ENCODE results near the gene MARK3. TPM values are rescaled to one million over a fixed set of nuclear protein-coding genes. Genes with fewer than 3 reads are reported as not detected.
"Not testable (repeated sequence)": the region's sequence is repeated elsewhere in the genome, so short reads cannot be mapped to it uniquely, and the experiment has no call there.

The MARK3 gene
- total RNA-seq, 1 experiment from 2014 or later = 40.4 TPM

DNA sequence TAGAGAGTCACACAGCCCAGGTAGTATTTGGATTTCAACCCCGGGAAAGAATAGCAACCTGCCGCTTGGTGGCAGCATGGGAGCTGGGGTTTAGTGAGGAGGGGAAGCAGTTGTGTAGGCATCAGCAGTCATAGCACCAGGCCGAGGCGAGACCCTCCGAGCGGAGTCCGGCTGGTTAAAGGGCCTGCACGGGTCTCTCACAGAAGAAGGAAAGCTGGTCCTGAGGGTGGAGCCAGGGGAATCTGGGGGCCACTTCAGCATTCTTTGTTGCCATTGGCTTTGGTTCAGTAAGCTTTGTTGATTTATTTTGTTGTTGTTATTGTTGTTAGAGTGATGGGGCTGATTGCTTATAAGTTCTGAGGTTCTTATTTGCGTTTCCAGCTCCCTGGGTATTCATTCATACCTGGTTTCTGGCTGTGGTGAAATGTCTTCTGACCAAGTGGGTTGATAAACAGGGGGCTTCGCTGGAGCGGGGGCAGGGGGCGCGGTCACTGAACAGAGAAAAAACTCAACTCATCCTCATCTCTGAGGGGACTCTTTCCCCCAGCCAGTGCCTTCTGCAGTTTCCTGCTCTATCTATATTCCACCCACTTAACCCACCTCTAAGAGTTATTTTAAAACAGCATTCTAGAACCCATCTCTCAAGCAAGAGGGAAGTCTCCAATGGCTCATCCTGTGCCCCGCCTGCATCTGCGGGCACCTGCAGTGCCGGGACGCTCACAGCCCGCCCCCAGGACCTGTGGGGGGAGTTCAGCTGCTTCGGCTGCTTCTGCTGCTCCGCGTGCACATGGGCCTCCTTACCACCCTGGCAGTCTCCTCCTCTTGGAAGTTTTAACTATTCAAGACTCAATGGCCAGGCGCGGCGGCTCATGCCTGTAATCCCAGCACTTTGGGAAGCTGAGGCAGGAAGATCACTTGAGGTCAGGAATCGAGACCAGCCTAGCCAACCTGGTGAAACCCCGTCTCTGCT lies 125.8 kb downstream of the MARK3 start:
- no peak for DNase-seq (ENCODE audit: low spot score)

DNA sequence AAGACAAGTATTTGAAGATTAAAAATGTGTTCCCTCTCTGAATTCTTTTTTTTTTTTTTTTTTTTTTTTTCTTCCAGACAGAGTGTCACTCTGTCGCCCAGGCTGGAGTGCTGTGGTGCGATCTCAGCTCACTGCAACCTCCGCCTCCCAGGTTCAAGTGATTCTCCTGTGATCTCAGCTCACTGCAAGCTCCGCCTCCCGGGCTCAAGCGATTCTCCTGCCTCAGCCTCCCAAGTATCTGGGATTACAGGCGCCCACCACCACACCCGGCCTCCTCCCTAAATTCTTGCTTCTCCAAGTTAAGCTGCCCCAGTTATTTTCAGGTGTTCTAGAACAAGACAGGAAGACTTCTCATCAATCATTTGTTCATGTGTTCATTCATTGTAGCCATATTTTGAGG lies 127.0 kb downstream of the MARK3 start:
- DNase-seq (ENCODE audit: low spot score) = not testable (repeated sequence)

DNA sequence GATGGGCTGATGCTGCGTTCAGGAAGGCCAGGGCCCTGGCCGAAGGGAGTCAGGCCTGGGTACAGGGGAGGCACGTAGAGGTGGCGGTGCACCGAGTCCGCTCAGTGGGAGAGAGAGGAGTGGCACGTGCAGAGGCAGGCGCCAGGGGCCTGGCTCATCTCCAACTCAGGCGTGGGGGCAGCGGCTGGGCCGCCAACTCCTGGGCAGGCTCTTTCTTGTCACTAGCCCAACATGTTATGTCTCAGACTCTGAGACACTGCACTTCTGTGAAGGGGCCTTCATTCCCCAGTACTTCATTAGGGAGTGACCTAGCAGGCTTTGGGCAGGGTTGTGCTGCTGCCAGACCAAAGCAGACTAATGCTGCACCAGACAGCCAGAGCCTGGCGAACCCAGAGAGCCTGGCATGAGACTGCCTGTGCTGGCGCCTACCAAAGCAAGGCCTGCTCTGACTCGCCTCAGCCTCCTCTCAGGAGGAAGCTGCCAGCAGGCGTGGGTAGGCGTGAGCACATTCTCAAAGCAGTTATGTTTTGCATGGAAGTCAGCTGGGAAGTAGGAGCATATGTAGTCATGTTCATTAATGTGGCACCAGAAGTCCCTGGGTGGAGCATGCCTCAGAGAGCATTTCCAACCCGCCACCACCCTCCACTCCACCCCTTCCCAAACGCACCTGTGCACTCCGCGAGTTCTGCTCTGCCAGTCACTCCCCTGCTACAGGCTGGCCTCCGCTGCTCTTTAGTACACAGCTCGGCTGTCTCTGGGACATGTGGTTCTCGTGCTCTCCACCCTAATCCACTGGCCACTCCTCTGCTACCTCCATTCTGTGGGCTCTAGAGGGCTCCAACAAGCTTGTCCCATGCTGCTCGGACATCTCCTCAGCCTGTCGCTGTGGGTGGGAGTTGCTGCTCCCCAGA lies 127.7 kb downstream of the MARK3 start:
- no peak for DNase-seq (ENCODE audit: low spot score)

DNA sequence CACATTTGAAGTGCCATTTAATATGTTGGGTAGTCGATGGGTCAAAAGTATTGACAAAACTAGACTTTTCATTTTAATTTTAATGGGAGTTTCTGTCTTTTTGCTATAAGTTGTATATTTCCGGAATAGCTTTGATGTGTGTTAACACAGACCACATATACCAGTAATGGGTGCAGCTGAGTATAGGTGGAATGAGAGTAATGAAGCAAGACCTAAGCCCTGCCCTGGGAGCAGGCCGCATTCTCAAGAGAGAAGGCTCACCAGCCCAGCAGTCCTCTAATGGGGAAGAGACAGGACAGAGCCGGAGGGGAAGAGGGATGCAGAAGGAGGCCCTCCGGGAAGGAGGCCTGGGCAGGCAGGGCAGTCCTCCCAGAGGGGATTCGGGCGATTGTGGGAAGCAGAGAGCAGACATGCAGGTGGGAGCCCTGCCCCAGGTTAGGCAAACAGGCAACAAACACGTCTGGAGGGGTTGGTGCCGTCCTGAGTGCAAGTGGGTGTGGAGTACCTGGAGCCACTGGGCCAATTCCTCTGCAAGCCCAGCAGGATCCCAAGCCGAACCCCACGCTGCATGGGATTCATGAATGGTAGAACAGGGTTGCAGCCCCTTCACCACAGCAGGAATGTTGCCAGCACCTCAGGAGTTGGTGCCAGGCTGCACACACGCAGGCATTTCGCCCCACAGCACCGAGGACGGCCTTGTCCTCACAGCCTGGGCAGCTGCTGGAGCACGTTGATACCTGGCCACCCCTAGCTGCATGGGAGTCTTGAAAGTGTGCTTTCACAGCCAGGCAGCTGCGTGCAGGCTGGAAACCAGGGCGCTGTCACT lies 129.6 kb downstream of the MARK3 start:
- no peak for DNase-seq (ENCODE audit: low spot score)

DNA sequence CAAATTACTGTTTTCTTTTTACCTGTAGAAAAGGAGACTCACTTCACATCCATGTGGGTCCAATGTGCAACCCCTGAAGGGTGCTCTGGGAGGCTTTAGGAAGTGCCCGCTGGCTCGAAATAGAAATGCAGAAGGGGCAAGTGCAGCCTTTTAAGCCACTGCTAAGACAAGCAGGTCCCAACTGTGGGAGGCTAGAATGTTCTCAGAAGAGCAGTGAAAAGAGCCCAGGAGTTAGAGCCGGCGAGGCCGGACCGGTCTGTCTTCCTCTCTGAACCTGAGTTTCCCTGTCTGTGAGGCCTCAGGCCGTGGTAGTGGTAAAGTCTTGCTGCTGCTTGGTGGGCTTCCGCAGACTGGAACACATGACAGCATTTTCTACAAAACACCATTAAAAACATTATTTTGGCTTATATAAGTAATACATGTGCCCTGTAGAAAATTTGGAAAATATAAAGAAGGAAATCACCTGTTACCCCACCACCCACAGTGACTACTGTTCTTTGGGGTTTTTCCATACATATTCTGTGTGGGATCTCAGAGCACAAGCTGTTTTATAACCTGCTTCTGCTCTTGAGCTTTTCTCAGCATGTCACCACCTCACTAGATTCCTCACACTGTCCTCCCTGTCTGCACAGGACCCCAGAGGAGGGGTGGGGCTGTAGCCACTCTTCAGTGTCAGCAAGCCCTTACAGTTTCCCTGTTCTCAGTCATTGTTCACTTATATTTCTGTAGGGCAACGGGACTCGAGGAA lies 131.4 kb downstream of the MARK3 start:
- DNase-seq (ENCODE audit: low spot score) = no peak

DNA sequence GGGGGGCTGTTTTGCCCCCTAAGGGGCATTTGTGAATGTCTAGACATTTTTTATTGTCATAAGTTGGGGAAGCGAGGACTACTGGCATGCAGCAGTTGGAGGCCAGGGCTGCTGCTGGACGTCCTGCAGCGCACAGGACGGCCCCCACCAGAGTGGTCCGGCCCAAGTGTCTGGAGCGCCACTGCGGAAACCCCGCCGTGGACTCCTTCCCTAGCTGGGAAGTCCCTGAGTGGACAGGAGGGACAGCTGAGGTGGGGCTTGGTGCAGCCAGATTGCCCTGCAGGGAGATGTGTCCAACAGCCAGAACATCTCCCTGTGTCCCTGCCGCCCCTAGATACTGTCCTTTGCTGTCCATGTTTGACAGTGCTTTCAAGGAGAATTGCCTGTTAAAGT lies 132.0 kb downstream of the MARK3 start:
- no peak for DNase-seq (ENCODE audit: low spot score)

DNA sequence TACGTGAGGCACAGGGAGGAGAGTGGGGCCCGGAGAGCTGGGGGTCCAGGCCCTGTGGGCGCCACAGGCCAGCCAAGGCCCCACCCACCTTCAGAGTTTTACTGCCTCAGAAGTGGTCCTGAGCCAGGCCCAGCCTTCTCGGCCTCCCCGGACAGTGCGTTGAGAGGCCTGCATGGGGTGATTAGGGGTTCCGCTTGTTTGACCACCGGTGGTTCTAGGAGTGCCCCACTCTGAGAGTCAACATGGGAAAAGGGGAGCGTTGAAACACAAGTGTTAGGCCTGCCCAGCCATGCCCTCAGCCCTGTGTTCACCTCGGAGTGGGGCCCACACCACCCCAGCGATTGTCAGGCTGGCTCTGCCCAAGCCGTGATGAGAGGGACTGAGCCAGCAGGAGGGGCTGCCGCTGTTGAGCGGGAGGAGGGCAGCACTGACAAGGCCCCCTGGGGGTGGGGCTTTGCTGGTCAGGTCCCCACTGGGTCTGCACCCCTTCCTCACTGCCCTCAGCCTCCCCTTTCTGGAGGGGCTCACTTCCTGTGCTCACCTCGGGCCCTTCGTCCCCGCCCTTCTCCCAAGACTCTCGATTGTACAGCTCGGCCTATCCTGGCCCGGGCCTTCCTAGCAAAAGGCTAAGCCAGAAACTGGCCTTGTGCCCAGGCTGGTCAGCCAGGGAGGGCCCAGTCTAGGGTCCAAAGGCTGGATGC lies 132.7 kb downstream of the MARK3 start:
- DNase-seq (ENCODE audit: low spot score) = no peak

DNA sequence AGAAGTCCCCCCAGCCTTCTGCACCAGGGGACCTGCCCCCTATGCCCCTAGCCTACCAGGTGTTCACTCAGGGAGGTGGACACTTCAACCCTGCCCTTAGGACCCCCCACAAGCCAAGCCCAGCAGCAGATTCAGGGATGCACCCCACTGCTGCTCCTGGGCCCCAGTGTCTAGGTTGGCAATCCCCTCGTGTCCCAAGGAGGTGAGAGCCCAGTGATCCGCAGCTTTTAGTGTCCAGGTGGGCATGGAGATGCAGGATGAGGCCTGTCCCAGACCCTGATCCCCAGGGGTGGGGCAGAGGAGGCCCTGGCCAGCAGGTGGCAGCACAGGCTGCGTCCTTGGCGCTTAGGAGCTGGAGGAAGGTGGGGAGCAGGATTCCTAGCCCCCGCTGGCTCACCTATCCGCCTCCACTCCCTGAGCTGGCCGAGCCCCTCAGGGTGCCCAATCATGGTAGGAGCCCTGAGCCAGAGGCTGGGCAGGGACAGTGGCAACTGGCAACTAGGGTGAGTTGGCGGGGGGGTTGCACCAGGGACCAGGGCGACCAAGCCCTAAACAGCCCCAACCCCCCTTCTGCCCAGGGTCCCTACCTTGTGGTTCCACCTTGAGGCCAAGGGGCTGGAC lies 133.3 kb downstream of the MARK3 start:
- no peak for DNase-seq (ENCODE audit: low spot score)

DNA sequence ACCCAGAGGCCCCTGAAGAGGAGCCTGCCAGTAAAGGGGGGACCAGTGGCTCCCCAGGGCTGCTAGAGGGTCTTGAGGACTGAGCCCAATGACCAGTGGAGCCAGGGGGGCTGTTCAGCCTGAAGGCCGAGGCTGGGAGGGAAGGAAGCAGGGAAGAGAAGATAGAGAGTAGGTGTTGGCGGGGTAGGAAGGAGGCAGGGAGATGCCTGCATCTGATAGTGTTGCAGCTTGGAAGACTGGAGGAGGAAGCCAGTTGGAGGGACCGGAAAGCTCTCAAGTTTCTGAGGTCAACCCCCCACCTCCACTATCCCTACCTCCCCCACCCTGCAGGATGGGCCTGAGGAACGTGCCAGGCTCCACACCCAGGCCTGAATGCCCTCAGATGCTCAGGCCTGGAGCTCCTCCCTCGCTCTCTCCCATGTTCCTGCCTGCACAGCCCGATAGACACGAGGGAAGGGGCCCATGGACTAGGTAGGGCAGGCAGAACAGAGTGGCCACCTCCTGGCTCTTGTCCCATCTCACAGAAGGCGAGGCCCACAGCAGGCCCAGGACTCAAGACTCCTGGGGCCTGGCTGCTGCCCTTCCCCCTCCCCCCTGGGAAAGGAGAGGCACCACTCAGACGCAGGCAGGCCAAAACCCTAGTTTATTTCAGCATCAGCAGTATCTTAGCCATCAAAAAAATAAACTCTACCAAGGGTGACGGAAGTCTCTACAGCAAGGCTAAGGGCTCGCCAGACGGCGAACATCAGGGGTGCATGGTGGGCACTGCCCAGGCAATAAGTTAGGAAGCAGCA lies 134.0 kb downstream of the MARK3 start:
- no peak for DNase-seq (ENCODE audit: low spot score)

DNA sequence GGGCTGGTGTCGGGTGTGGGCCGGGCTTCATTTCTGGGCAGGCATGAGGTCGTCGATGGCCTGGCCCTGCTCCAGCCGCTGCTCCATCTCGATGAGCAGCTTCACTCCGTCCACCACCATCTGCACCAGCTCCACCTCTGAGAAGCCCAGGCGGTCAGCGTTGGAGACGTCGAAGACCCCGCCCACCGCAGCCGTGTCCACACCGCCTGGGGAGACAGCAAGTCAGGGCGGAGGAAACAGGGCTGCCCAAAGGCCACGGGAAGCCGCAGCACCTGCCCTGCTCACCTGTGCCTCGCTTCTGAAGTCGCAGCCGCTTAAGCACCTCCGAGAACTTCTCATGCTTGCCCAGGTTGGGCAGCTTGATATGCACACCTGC lies 134.6 kb downstream of the MARK3 start:
- DNase-seq (ENCODE audit: low spot score) = no peak

DNA sequence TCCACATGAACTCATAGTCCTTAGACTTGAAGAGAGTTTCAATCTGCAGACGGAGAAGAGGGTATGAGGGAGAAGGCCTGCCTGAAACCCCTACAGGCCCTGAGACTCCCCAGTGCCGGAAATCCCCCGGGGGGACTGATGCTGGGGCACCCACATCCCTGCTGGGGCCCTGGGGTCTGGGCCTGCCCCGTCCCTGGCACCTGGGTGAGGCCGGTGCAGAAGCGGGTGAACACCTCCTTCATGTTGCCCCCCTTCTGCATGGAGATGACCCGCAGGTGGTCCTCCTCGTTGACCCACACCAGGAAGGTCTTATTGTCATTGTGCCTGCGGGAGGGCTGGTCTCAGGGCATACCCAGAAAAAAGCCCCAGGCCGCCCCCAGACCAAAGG lies 135.0 kb downstream of the MARK3 start:
- DNase-seq (ENCODE audit: low spot score) = no peak

DNA sequence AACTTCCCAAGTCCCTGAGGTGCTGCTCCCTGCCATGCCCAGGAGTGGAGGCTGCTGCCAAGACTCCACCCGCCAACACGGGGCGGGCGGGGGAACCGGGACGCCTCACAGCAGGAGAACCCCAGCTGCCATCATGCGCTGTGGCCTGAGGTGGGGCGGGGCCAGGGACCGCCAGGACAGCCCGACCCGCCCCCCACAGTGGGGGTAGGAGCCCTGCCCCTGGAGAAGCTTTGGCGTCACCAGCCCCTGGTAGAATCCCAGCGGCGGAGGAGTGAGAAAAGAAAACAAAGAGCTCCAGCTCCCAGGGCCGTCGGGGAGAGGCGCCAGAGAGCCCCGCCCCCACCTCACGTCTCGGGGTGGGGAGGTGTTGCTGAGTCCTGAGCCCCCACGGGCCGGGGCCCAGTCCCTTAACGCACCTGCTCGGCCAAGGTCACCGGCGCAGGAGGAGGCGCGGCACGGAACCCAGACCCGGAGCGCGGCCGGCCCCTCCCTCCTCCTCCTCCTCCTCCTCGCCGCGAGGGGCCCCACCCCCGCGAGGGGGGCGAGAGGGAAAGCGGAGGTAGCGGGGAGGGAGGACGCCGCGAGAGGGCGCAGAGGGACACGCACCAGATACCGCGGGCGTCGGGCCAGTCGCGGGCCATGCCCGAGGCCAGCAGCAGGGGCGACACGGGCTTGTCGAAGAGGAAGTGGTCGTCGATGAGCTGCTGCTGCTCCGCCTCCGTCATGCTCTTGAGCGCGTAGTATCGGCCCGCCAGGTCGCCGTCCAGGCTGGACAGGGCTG lies 135.6 kb downstream of the MARK3 start:
- peak; percentile 51 for DNase-seq (ENCODE audit: low spot score)

DNA sequence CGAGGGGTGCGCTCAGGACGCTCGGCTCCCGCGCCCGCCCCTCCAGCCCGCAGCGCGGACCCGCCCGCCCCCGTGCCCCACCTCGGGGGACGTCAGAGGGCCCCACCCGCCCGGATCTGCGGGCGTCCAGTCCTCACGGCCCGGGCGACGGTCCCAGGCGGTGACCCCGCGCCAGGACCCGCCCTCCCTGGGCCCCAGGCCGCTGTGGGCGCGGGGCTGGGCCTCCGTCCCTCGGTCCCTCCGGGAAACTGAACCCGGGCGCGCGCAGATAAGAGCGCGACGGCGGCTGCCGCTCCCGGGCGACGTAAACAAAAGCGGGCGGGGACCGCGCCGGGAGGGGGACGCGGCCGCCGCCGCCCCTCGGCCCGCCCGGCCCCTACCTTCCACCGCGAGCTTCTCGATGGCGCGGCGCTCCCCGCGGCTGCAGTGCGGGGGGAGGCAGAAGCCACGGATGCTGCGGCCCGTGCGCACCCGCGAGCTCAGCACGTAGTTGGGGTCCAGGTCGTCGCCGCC lies 136.3 kb downstream of the MARK3 start:
- no peak for DNase-seq (ENCODE audit: low spot score)

DNA sequence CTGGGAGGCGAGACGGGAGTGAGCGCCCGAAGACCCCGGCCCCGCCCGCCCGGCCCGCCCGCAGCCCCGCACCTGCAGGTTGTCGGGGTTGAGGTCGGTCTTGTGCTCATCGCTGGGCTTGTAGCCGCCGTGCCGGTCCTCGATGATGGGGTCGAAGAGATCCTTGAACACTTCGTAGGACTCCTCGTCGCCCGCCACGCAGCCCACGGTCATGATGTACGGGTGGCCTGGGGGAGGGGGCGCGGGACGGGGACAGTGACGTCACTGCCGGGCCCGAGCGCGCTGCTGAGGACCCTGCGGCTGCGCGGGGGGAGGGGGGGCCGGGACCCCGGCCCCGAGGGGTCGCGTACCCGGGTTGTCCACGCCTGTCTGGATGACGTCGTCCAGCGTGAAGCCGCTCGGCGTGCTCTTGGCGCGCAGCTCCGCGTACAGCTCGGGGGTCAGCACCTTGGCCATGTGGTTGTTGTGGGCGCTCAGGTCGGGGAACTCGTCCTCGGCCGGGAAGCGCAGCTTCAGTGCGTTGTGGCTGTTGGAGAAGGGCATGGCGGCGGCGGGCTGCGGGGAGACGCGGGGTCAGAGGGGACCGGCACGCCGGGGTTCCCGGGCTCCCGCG lies 136.8 kb downstream of the MARK3 start:
- no peak for DNase-seq (ENCODE audit: low spot score)

DNA sequence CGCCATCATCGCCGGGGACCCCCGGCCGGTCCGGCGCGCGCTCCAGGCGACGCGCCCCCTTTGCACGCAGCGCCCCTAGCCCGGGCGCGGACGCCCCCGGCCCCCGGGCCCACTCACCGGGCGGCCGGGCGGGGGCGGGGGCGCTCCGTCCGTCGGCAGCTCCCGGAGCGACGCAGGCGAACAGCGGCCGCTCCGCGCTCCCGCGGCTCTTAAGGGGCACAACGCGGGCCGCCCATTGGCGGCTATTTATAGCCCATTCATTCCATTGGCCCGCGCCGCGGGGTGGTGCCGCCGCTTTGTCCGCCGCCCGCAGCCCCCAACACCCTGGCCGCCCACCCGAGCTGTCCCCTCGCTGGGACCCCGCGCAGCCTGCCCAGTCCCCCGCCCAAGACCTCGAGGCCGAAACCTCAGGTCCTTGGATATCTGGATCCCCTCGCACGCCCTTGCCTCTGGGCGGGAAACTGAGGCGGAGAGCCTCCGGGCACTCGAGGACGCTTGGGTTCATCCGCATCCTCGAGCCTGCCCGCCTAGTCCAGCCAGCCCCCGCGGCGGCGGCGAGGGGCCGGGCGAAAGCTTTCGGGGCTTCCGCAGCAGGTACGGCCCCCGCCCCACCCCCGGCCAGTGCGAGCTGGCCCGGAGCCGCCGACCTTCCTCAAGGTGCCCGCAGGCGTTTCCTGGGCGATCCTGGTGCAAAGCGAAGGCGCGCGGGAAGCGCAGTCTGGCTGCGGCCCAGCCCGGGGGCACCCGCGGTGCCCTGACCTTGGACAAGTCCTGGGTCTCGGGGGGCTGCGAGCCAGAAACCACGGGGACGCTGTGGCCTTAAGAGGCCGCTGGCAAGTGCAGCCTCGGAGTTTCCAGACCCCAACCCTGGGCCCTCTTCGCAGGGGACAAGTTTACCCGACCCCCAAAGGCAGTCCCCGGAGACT lies 137.7 kb downstream of the MARK3 start, which contains the start of gene CKB:
TSS of gene CKB (minus strand) at position 182 of the 926 bp plus-strand sequence. CDS start 337 bp downstream, outside the sequence.
- DNase-seq (ENCODE audit: low spot score) = no peak

DNA sequence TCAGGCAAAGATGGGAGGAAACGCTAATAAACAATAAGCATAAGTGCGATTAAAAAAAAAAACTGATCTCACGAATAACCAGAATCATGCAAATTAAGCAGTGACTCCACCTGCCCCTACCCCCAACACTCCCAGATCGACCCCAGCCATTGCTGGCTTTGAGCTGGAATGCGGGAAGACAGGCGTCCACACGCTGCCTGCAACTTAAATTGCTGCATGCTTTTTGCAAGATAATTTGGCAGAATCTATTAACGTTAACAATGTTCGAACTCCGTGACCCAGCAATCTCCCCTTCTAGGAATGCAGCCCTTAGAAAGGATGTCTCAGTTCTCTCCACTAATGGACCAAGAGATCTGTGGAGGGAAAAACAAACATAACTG lies 138.3 kb downstream of the MARK3 start:
- DNase-seq (ENCODE audit: low spot score) = no peak

All from A172 (cell line).